ENCODE results near the gene STXBP3.
"Not testable (repeated sequence)": the region's sequence is repeated elsewhere in the genome, so short reads cannot be mapped to it uniquely, and the experiment has no call there.

STXBP3 gene

DNA sequence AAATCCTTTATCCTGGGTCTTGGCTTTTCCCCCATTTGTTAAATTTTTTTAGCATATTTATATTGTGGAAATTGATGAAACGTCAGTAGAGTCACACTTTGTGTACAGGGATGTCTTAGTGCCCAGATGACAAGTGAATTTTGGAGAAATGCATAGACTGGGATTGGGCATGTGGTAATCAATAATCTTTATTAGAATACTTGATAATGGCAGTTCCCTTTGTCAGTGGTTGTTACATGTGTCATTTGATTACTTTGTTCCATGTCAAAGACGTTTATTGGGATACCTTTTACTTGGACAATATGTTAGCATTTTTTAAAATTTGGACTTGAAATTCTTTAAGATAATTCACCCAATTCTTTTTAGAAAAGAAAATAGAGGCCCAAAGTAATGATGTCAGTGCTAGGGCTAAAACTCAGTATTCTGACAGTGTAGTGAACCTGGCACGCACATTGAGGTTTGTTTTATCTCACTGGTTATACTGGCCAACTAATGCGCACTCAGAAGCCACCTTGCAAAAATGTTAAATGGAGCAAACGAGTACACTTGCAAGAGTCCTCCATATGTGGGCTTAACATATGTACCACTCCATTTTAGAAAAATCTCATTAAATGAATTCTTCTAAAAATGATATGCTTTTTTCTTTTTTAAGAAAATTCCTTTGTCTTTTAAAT lies 45.2 kb upstream of the STXBP3 start:
- Histone ChIP-seq H3K9me3 (replicated peaks; ENCODE audit: insufficient read depth, low read length) (no peaks in the 10 kb centered on the region), H3K79me2 (ENCODE audit: low read length) (peaks cover 4% of the 10 kb centered on the region), H3K27me3 (replicated peaks; ENCODE audit: insufficient read depth, low read length) (no peaks in the 10 kb centered on the region), H3K4me1 (ENCODE audit: low read length) (no peaks in the 10 kb centered on the region), H3K9ac (ENCODE audit: low read length) (no peak overlapping the region), H3F3A (ENCODE audit: insufficient read depth, low read length) (no peaks in the 10 kb centered on the region), H3K4me2 (ENCODE audit: low read depth, low read length) (no peak overlapping the region), H3K36me3 (replicated peaks; ENCODE audit: insufficient read depth, low read length) (peaks cover 3% of the 10 kb centered on the region; the same call in 1 of the 2 replicates), H3K27ac (ENCODE audit: low read length) (no peak overlapping the region), H2AFZ (ENCODE audit: low read length) (no peak overlapping the region), H4K20me1 (ENCODE audit: insufficient read depth, low read length) (no peaks in the 10 kb centered on the region), H3K9me2 (replicated peaks; ENCODE audit: insufficient read depth, low read length) (no peaks in the 10 kb centered on the region), H3K4me3 (ENCODE audit: low read length) (no peak overlapping the region)
- no peak for DNase-seq
- TF ChIP-seq EZH2 (optimal IDR thresholded peaks at IDR 0.05; ENCODE audit: low read depth, low read length): no peak
- no peak for TF ChIP-seq CTCF (IDR thresholded peaks at IDR 0.05; ENCODE audit: low read length)
- TF ChIP-seq EZH2phosphoT487 (IDR thresholded peaks at IDR 0.05; ENCODE audit: low read length): no peak

GRCh38 chr1:108702109-108702508 lies 44.4 kb upstream of the STXBP3 start:
- H3K9me3 ChIP-seq (replicated peaks; ENCODE audit: insufficient read depth, low read length); H4K20me1 ChIP-seq (ENCODE audit: insufficient read depth, low read length); H3K4me2 ChIP-seq (ENCODE audit: low read depth, low read length); H3K27ac ChIP-seq (ENCODE audit: low read length); H3K36me3 ChIP-seq (replicated peaks; ENCODE audit: insufficient read depth, low read length); DNase-seq; H3K27me3 ChIP-seq (replicated peaks; ENCODE audit: insufficient read depth, low read length); H3F3A ChIP-seq (ENCODE audit: insufficient read depth, low read length); H3K9ac ChIP-seq (ENCODE audit: low read length); H3K79me2 ChIP-seq (ENCODE audit: low read length); H3K9me2 ChIP-seq (replicated peaks; ENCODE audit: insufficient read depth, low read length); H3K4me1 ChIP-seq (ENCODE audit: low read length); H2AFZ ChIP-seq (ENCODE audit: low read length); H3K4me3 ChIP-seq (ENCODE audit: low read length): not testable (repeated sequence)

GRCh38 chr1:108703939-108704338 lies 42.5 kb upstream of the STXBP3 start:
- Histone ChIP-seq H3F3A (ENCODE audit: insufficient read depth, low read length) (no peaks in the 10 kb centered on the region), H3K9ac (ENCODE audit: low read length) (no peak overlapping the region), H3K4me3 (ENCODE audit: low read length) (no peak overlapping the region), H3K27ac (ENCODE audit: low read length) (no peak overlapping the region), H3K4me1 (ENCODE audit: low read length) (no peaks in the 10 kb centered on the region), H3K79me2 (ENCODE audit: low read length) (no peaks in the 10 kb centered on the region), H3K4me2 (ENCODE audit: low read depth, low read length) (no peak overlapping the region), H2AFZ (ENCODE audit: low read length) (no peak overlapping the region), H3K27me3 (replicated peaks; ENCODE audit: insufficient read depth, low read length) (no peaks in the 10 kb centered on the region), H3K9me3 (replicated peaks; ENCODE audit: insufficient read depth, low read length) (no peaks in the 10 kb centered on the region), H4K20me1 (ENCODE audit: insufficient read depth, low read length) (no peaks in the 10 kb centered on the region), H3K9me2 (replicated peaks; ENCODE audit: insufficient read depth, low read length) (no peaks in the 10 kb centered on the region), H3K36me3 (replicated peaks; ENCODE audit: insufficient read depth, low read length) (0 out of 2 replicates have a peak, but pooled peaks cover 2% of the 10 kb centered on the region)
- TF ChIP-seq CTCF (IDR thresholded peaks at IDR 0.05; ENCODE audit: low read length) (no peak), EZH2 (optimal IDR thresholded peaks at IDR 0.05; ENCODE audit: low read depth, low read length) (no peak), EZH2phosphoT487 (IDR thresholded peaks at IDR 0.05; ENCODE audit: low read length) (no peak)
- DNase-seq: no peak

GRCh38 chr1:108704496-108704895 lies 42.0 kb upstream of the STXBP3 start:
- H4K20me1 ChIP-seq (ENCODE audit: insufficient read depth, low read length): no peaks in the 10 kb centered on the region
- H3F3A ChIP-seq (ENCODE audit: insufficient read depth, low read length): no peaks in the 10 kb centered on the region
- no peaks in the 10 kb centered on the region for H3K4me1 ChIP-seq (ENCODE audit: low read length)
- H3K27ac ChIP-seq (ENCODE audit: low read length): no peak overlapping the region
- TF ChIP-seq EZH2 (optimal IDR thresholded peaks at IDR 0.05; ENCODE audit: low read depth, low read length) (no peak), EZH2phosphoT487 (IDR thresholded peaks at IDR 0.05; ENCODE audit: low read length) (no peak), CTCF (IDR thresholded peaks at IDR 0.05; ENCODE audit: low read length) (no peak)
- H3K4me2 ChIP-seq (ENCODE audit: low read depth, low read length): no peak overlapping the region
- no peaks in the 10 kb centered on the region for H3K9me3 ChIP-seq (replicated peaks; ENCODE audit: insufficient read depth, low read length)
- no peak overlapping the region for H3K4me3 ChIP-seq (ENCODE audit: low read length)
- H3K79me2 ChIP-seq (ENCODE audit: low read length): no peaks in the 10 kb centered on the region
- no peaks in the 10 kb centered on the region for H3K36me3 ChIP-seq (replicated peaks; ENCODE audit: insufficient read depth, low read length)
- H3K9me2 ChIP-seq (replicated peaks; ENCODE audit: insufficient read depth, low read length): no peaks in the 10 kb centered on the region
- no peak for DNase-seq
- no peak overlapping the region for H2AFZ ChIP-seq (ENCODE audit: low read length)
- H3K9ac ChIP-seq (ENCODE audit: low read length): no peak overlapping the region
- H3K27me3 ChIP-seq (replicated peaks; ENCODE audit: insufficient read depth, low read length): no peaks in the 10 kb centered on the region
